HCT116 (cell line): ENCODE data around the gene C10orf62. TPM values are rescaled to one million over a fixed set of nuclear protein-coding genes. Genes with fewer than 3 reads are reported as not detected.

Experiments used
- ATAC-seq: fragments of 200-7000 bp; cut with Tn5 transposase; 2 replicates; pipeline ENCODE4 v1.9.1; 2020; ENCODE audit warnings: mild to moderate bottlenecking, moderate library complexity
- BruUV-seq: library from RNA; stranded (reverse); fragments of 400-500 nt; replicated peaks from 2 replicates; lab custom pipeline; 2021; lab: Mats Ljungman, UMichigan
- CTCF ChIA-PET: fragments of 300-600 bp; sonication (Branson Sonifier 250); formaldehyde crosslinking; loops from one replicate; lab custom pipeline; 2021; ENCODE audit warnings: antibody characterized with exemption; lab: Charles Lee
- POLR2A ChIA-PET: fragments of 300-600, 350-600 bp; sonication (Branson Sonifier 250); formaldehyde crosslinking; loops from one replicate; lab custom pipeline; 2021; ENCODE audit warnings: antibody characterized with exemption; lab: Charles Lee
- RAD21 ChIA-PET, 2 experiments: fragments of 300-600 bp; sonication (Branson Sonifier 250); formaldehyde crosslinking; loops; one replicate each; lab custom pipeline; 2023; ENCODE audit warnings: low total read pairs in 2 of 2; ENCODE audit not compliant: uncharacterized antibody in 2 of 2, unreplicated experiment in 2 of 2, low non-redundant PET in 1 of 2; lab: Charles Lee
- DNase-seq: peaks from one replicate; pipeline ENCODE4 v3.0.0-alpha.2; 2010; ENCODE audit warnings: low read depth, low spot score
- H2AFZ ChIP-seq: fragments of 200-600 bp; shearing (Covaris generic), sonication (generic); 2 replicates; pipeline ENCODE4 v1.6.1; 2017; ENCODE audit warnings: low read depth, mixed run types, mixed read lengths, antibody characterized with exemption, low read length; ENCODE audit not compliant: poor library complexity, severe bottlenecking
- H3K27ac ChIP-seq: 2 replicates; pipeline ENCODE4 v1.5.1; 2012; ENCODE audit warnings: low read depth, low read length
- H3K27me3 ChIP-seq: fragments of 200-600 bp; sonication (generic); 2 replicates; pipeline ENCODE4 v1.6.1; 2016; ENCODE audit warnings: mixed run types, low read length, mixed read lengths; ENCODE audit not compliant: insufficient read depth
- H3K36me3 ChIP-seq, 2 experiments: fragments of 200-500 bp in 1 of 2; fragments of 200-600 bp in 1 of 2; sonication (Bioruptor generic) in 1 of 2; sonication (generic) in 1 of 2; 2 replicates each; pipeline versions ENCODE4 v1.5.1 to v1.6.1; 2014 to 2016; ENCODE audit warnings: low read length in 2 of 2, inconsistent platforms in 1 of 2, mixed read lengths in 1 of 2, mixed run types in 1 of 2; ENCODE audit not compliant: insufficient read depth in 2 of 2, control insufficient read depth in 1 of 2
- H3K4me1 ChIP-seq, 2 experiments: fragments of 200-600 bp in 1 of 2; sonication (generic) in 1 of 2; 2 replicates each; pipeline versions ENCODE4 v1.5.1 to v1.6.1; 2012 to 2017; ENCODE audit warnings: low read length in 2 of 2, inconsistent platforms in 1 of 2, mild to moderate bottlenecking in 1 of 2, mixed read lengths in 1 of 2, mixed run types in 1 of 2, moderate library complexity in 1 of 2; ENCODE audit not compliant: insufficient read depth in 2 of 2, control insufficient read depth in 1 of 2
- H3K4me2 ChIP-seq: fragments of 200-600 bp; sonication (generic); 2 replicates; pipeline ENCODE4 v1.6.1; 2017; ENCODE audit warnings: mixed run types, low read length, mixed read lengths
- H3K4me3 ChIP-seq, 2 experiments: fragments of 200-600 bp in 1 of 2; sonication (generic) in 1 of 2; replicated peaks in 1 of 2; 2 replicates each; pipeline ENCODE4 v1.5.1; 2011 to 2016; ENCODE audit warnings: low read length in 2 of 2, control low read depth in 1 of 2, low read depth in 1 of 2, mild to moderate bottlenecking in 1 of 2, mixed read lengths in 1 of 2, mixed run types in 1 of 2
- H3K79me2 ChIP-seq: fragments of 200-600 bp; sonication (generic); 2 replicates; pipeline ENCODE4 v1.6.1; 2017; ENCODE audit warnings: mild to moderate bottlenecking, mixed run types, low read length, moderate library complexity, mixed read lengths; ENCODE audit not compliant: insufficient read depth
- H3K9ac ChIP-seq: fragments of 200-600 bp; sonication (generic); 2 replicates; pipeline ENCODE4 v1.6.1; 2016; ENCODE audit warnings: low read length, mixed read lengths
- H3K9me2 ChIP-seq: fragments of 200-600 bp; sonication (generic), shearing (Covaris generic); 2 replicates; pipeline ENCODE4 v1.6.1; 2017; ENCODE audit warnings: mixed run types, mild to moderate bottlenecking, moderate library complexity; ENCODE audit not compliant: insufficient read depth
- H3K9me3 ChIP-seq, 2 experiments: fragments of 200-500 bp in 1 of 2; fragments of 200-600 bp in 1 of 2; sonication (Bioruptor generic) in 1 of 2; sonication (generic) in 1 of 2; 2 replicates each; pipeline ENCODE4 v1.6.1; 2014 to 2017; ENCODE audit warnings: low read length in 2 of 2, mixed read lengths in 2 of 2, inconsistent platforms in 1 of 2, low read depth in 1 of 2, mild to moderate bottlenecking in 1 of 2, mixed run types in 1 of 2, moderate library complexity in 1 of 2; ENCODE audit not compliant: control insufficient read depth in 1 of 2, insufficient read depth in 1 of 2
- H4K20me1 ChIP-seq: fragments of 200-600 bp; sonication (generic), shearing (Covaris generic); 2 replicates; pipeline ENCODE4 v1.6.1; 2017; ENCODE audit warnings: mixed run types, mild to moderate bottlenecking, moderate library complexity; ENCODE audit not compliant: insufficient read depth
- CEBPB ChIP-seq: IDR thresholded peaks from 2 replicates; pipeline ENCODE4 v1.6.1; 2012; ENCODE audit warnings: low read depth
- ELF1 ChIP-seq: IDR thresholded peaks from 2 replicates; pipeline ENCODE4 v1.6.1; 2012; ENCODE audit warnings: low read depth, borderline replicate concordance
- FOSL1 ChIP-seq: IDR thresholded peaks from 2 replicates; pipeline ENCODE4 v1.6.1; 2012; ENCODE audit warnings: low read depth
- JUND ChIP-seq: IDR thresholded peaks from 2 replicates; pipeline ENCODE4 v1.6.1; 2012
- SIN3A ChIP-seq: IDR thresholded peaks from 2 replicates; pipeline ENCODE4 v1.6.1; 2012; ENCODE audit warnings: low read depth
- SRF ChIP-seq: IDR thresholded peaks from 2 replicates; pipeline ENCODE4 v1.6.1; 2012; ENCODE audit warnings: low read depth
- TCF7L2 ChIP-seq: IDR thresholded peaks from 2 replicates; pipeline ENCODE4 v1.7.0; 2011; ENCODE audit warnings: borderline replicate concordance, inconsistent platforms; ENCODE audit not compliant: insufficient read depth, insufficient read length; ENCODE audit errors: extremely low read depth
- ZFX ChIP-seq: fragments of 450-650 bp; IDR thresholded peaks from 2 replicates; pipeline ENCODE4 v1.6.1; 2017
- ZNF274 ChIP-seq: fragments of 200-500 bp; sonication (Bioruptor generic); IDR thresholded peaks from 2 replicates; pipeline ENCODE4 v1.6.1; 2014; ENCODE audit warnings: mild to moderate bottlenecking, low read depth, low read length, inconsistent platforms
- intact Hi-C: fragments of 100-400 bp; cut with micrococcal nuclease; formaldehyde crosslinking; loops from 2 replicates; pipeline ENCODE4 v1.10.0; 2022
- total RNA-seq: library from RNA; stranded (reverse); gene quantifications from one replicate; pipeline ENCODE4 v1.2.1, GENCODE V29; 2021; ENCODE audit not compliant: unreplicated experiment
- TF ChIP-seq, protein P1 (sequence below), 3 experiments: fragments of 200-600 bp in 1 of 3; sonication (generic) in 1 of 3; IDR thresholded peaks in 2 of 3; conservative IDR thresholded peaks in 1 of 3; 2 replicates each; pipeline ENCODE4 v1.5.1; 2012 to 2017; ENCODE audit warnings: low read depth in 2 of 3, low read length in 2 of 3, antibody characterized with exemption in 1 of 3, borderline replicate concordance in 1 of 3, control low read depth in 1 of 3, mild to moderate bottlenecking in 1 of 3, mixed read lengths in 1 of 3, mixed run types in 1 of 3, moderate library complexity in 1 of 3; ENCODE audit not compliant: insufficient read depth in 1 of 3

Gene C10orf62
- total RNA-seq, 1 experiment from 2014 or later = 0.32 TPM

DNA sequence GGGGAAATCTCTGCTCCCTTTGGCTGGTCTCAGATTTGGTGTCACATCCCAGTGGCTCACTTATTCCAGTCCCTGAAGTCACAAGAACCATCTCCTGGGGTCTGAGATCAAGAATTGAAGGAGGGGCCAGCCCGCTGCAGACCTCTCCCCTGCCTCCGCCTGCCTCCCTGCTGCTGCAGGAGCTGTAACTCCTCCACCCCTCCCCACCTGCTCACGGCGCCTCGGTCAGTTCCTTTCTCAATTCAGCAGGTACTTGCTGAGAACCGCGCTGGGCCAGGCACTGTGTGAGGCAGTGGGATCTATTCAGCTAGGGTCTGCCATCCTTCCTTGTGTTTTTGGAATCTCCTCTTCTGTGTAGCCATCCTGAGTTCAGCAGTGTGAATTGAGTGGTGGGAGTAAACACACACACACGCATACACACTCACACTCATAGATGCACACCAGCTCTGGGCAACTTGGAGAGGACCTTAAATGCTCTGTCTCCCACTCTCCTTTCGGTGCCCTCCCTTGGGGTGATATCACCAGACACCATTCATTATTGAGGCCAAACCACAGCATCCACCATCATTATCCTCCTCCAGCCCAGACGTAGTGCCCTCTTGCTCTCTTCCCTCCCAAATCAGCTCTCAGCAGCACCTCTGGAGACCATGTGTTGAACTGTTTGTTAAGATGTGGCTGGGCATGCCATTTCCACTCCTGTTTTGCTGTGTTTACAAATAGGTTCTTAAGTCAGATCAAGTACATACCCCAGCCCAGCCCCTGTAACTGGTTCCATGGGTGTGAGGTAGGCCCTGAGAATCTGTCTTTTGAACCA, 39.0 kb upstream of the C10orf62 start:
- no TSS peak for BruUV-seq
- no peak overlapping the region for H3K9ac ChIP-seq
- no peaks in the 10 kb centered on the region for H3K9me2 ChIP-seq
- H3K79me2 ChIP-seq = no peaks in the 10 kb centered on the region
- ATAC-seq (no peak), DNase-seq (no peak)
- CTCF ChIA-PET = interaction anchor here (1.5 kb wide), 2 partner anchors 16 to 21 kb away, joined by 5 to 7 read pairs; partner anchors contain the start of gene ANKRD2
- peak overlapping the region; percentile 33; the same call in 1 of the 2 replicates for H3K27ac ChIP-seq
- H2AFZ ChIP-seq = no peak overlapping the region
- no peaks in the 10 kb centered on the region for H3K27me3 ChIP-seq
- H3K36me3 ChIP-seq = no peaks in the 10 kb centered on the region
- TF ChIP-seq SIN3A (no peak), SRF (no peak)
- TF ChIP-seq, all 23 proteins: peak for 0
- Histone ChIP-seq H3K4me1 (peaks cover 10 to 29% of the 10 kb centered on the region in 2 experiments; a peak in 3 of 4 replicates), H3K4me3 (no peak overlapping the region), H3K4me2 (no peak overlapping the region), H3K9me3 (no peaks in the 10 kb centered on the region), H4K20me1 (no peaks in the 10 kb centered on the region)
- ChIA-PET POLR2A (no interaction called here), RAD21 (no interaction called here)
- intact Hi-C loops = no loop called here

DNA sequence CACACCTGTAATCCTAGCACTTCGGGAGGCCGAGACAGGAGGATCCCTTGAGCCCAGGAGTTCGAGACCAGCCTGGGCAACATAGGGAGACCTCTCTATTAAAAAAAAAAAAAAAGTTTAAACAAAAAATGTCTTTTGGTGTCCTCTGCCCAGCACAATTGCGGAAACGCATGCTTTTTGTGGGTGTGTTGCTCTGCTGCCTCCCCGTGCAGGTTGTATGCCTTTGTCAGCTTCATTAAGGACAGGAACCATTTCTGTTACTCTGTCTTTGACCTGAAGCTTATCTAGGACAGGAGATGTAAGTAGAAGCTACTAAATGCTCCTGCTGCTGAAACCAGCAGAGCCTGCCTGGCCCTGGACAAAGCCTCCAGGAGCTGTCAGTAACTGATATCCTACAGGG, 38.2 kb upstream of the C10orf62 start:
- Histone ChIP-seq H3K79me2 (no peaks in the 10 kb centered on the region), H2AFZ (no peak overlapping the region), H3K9me3 (no peaks in the 10 kb centered on the region)
- TF ChIP-seq, protein P1, sequence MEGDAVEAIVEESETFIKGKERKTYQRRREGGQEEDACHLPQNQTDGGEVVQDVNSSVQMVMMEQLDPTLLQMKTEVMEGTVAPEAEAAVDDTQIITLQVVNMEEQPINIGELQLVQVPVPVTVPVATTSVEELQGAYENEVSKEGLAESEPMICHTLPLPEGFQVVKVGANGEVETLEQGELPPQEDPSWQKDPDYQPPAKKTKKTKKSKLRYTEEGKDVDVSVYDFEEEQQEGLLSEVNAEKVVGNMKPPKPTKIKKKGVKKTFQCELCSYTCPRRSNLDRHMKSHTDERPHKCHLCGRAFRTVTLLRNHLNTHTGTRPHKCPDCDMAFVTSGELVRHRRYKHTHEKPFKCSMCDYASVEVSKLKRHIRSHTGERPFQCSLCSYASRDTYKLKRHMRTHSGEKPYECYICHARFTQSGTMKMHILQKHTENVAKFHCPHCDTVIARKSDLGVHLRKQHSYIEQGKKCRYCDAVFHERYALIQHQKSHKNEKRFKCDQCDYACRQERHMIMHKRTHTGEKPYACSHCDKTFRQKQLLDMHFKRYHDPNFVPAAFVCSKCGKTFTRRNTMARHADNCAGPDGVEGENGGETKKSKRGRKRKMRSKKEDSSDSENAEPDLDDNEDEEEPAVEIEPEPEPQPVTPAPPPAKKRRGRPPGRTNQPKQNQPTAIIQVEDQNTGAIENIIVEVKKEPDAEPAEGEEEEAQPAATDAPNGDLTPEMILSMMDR (IDR thresholded peaks at IDR 0.05 in 2 of 3, conservative IDR thresholded peaks at IDR 0.05 in 1 of 3; ENCODE audit: borderline replicate concordance in 1 of 3, insufficient read depth in 1 of 3, low read depth in 2 of 3, low read length in 2 of 3) = no peak
- TF ChIP-seq JUND = no peak
- TF ChIP-seq FOSL1 = no peak
- no peak for TF ChIP-seq TCF7L2
- no peak for TF ChIP-seq CEBPB
- TF ChIP-seq ELF1 = no peak
- TF ChIP-seq ZFX = no peak
- TF ChIP-seq ZNF274 = no peak
- TF ChIP-seq, all 23 proteins: peak for 0
- H3K27me3 ChIP-seq = no peaks in the 10 kb centered on the region
- no peak for DNase-seq
- ATAC-seq = no peak
- no peaks in the 10 kb centered on the region for H3K9me2 ChIP-seq
- ChIA-PET RAD21 (no interaction called here), CTCF (interaction anchor here (1.5 kb wide), 1 partner anchor 21 kb away, joined by 7 read pairs; the partner anchor contains the start of gene ANKRD2), POLR2A (no interaction called here)
- no peak overlapping the region for H3K4me2 ChIP-seq
- no TSS peak for BruUV-seq
- H3K4me1 ChIP-seq = peaks cover 10 to 27% of the 10 kb centered on the region in 2 experiments; a peak in 3 of 4 replicates
- H3K27ac ChIP-seq = no peak overlapping the region
- no peak overlapping the region for H3K4me3 ChIP-seq
- H4K20me1 ChIP-seq = no peaks in the 10 kb centered on the region
- intact Hi-C loops = no loop called here
- no peak overlapping the region for H3K9ac ChIP-seq
- no peaks in the 10 kb centered on the region for H3K36me3 ChIP-seq
